GM19099 (cell line): ENCODE results near the gene BSX.

ENCODE experiments used
- POLR2A ChIP-seq: IDR thresholded peaks from 3 replicates; pipeline ENCODE4 v1.6.1; 2011; ENCODE audit warnings: low read depth; ENCODE audit not compliant: insufficient read length; ENCODE audit errors: extremely low read depth

Gene BSX

GRCh38 chr11:122981388-122982264 is at the start of gene BSX:
Gene BSX, minus strand, starts transcription at chr11:122981834. Its CDS starts 163 bp downstream, at chr11:122981671.
- TF ChIP-seq POLR2A = no peak

GRCh38 chr11:123030517-123030916 is 48.9 kb upstream of the BSX start:
- no peak for TF ChIP-seq POLR2A

- TF ChIP-seq POLR2A = no peak
Observed at GRCh38 chr11:123020968-123021367, 39.3 kb upstream of the BSX start.

GRCh38 chr11:123018702-123019101 is 37.1 kb upstream of the BSX start:
- no peak for TF ChIP-seq POLR2A

GRCh38 chr11:123011510-123011909 is 29.9 kb upstream of the BSX start:
- TF ChIP-seq POLR2A = no peak

GRCh38 chr11:123006860-123007542 is 25.4 kb upstream of the BSX start:
- no peak for TF ChIP-seq POLR2A

- TF ChIP-seq POLR2A = no peak
Observed at GRCh38 chr11:123000721-123001120, 19.1 kb upstream of the BSX start.

- TF ChIP-seq POLR2A = no peak
Observed at GRCh38 chr11:122998727-122999366, 17.2 kb upstream of the BSX start.

- TF ChIP-seq POLR2A = no peak
Observed at GRCh38 chr11:122995526-122995925, 13.9 kb upstream of the BSX start.

- TF ChIP-seq POLR2A = no peak
Observed at GRCh38 chr11:122984186-122985011, 2.8 kb upstream of the BSX start.

- no peak for TF ChIP-seq POLR2A
Observed at GRCh38 chr11:122983438-122984185, 2.0 kb upstream of the BSX start.

- TF ChIP-seq POLR2A = no peak
Observed at GRCh38 chr11:122979815-122980595, 1.6 kb downstream of the BSX start.

GRCh38 chr11:122979103-122979814 is 2.4 kb downstream of the BSX start:
- TF ChIP-seq POLR2A = no peak
